T-helper 17 cell (primary cell): Measurements from ENCODE around the gene ADA. TPM values are rescaled to one million over a fixed set of nuclear protein-coding genes. Genes with fewer than 3 reads are reported as not detected.

Experiments used
- total RNA-seq, 4 donors: library from RNA in 2 of 4; stranded (reverse) in 2 of 4; gene quantifications; one replicate each; pipeline ENCODE4 v1.2.3 and lab custom pipeline; 2022 to 2026

Gene ADA
- total RNA-seq, 2 donors from 2014 or later = 36.0 to 36.1 TPM

Other genes starting within 250 kb of the ADA start
- 10 to 100 TPM; 11.1 to 11.7 TPM for gene TTPAL, start 175.8 kb downstream of the ADA start, total RNA-seq
- 10 to 100 TPM; 62.8 to 76.2 TPM for gene SERINC3, start 129.6 kb downstream of the ADA start, total RNA-seq
- 1 to 10 TPM; 2.2 to 4.5 TPM for gene PKIG, start 69.1 kb downstream of the ADA start, total RNA-seq
- not detected for gene CCN5, start 63.7 kb upstream of the ADA start, total RNA-seq
- not detected for gene KCNK15, start 94.2 kb upstream of the ADA start, total RNA-seq
- gene RIMS4, start 158.8 kb upstream of the ADA start, total RNA-seq = not detected
- 100 to 1,000 TPM; 171 to 176 TPM for gene YWHAB, start 234.0 kb upstream of the ADA start, total RNA-seq